Sigmoid colon (tissue), 4 donors: ENCODE measurements around the gene SLC35G6.

ENCODE experiments used
- CTCF ChIP-seq, 4 experiments: fragments of 450-650 bp in 3 of 4; fragments of 200-600 bp in 1 of 4; IDR thresholded peaks; one replicate each; pipeline ENCODE4 v1.5.1; 2016 to 2019; ENCODE audit warnings: antibody characterized with exemption in 4 of 4, mild to moderate bottlenecking in 3 of 4, moderate library complexity in 2 of 4
- POLR2A ChIP-seq, 2 donors: fragments of 450-650 bp; IDR thresholded peaks; one replicate each; pipeline ENCODE4 v1.6.1; 2016; ENCODE audit warnings: antibody characterized with exemption in 2 of 2, mild to moderate bottlenecking in 2 of 2, moderate library complexity in 2 of 2
- POLR2AphosphoS5 ChIP-seq, 4 donors: sonication (generic); formaldehyde crosslinking; IDR thresholded peaks; one replicate each; pipeline ENCODE4 v1.6.1; 2017; ENCODE audit warnings: antibody characterized with exemption in 4 of 4

- TF ChIP-seq CTCF (IDR thresholded peaks at IDR 0.05) = no peak
- TF ChIP-seq POLR2AphosphoS5 (IDR thresholded peaks at IDR 0.05) = no peak
- no peak for TF ChIP-seq POLR2A (IDR thresholded peaks at IDR 0.05)
These were observed 4.9 kb downstream of the SLC35G6 start for GRCh38 chr17:7486181-7486580.
